MCF 10A (cell line): ENCODE results near the gene SUPT6H. TPM values are rescaled to one million over a fixed set of nuclear protein-coding genes. Genes with fewer than 3 reads are reported as not detected.
"Not testable (repeated sequence)": the region's sequence is repeated elsewhere in the genome, so short reads cannot be mapped to it uniquely, and the experiment has no call there.

Experiments
- BruUV-seq: library from RNA; stranded (reverse); fragments of 400-500 nt; replicated peaks from 2 replicates; lab custom pipeline; 2021; lab: Mats Ljungman, UMichigan
- CTCF ChIA-PET: fragments of 300-600 bp; sonication (Branson Sonifier 250); formaldehyde crosslinking; extraction: SDS; loops from one replicate; lab custom pipeline; 2021; ENCODE audit warnings: antibody characterized with exemption, inconsistent platforms; lab: Yijun Ruan, JAX
- POLR2A ChIA-PET: fragments of 300-600, 350-650 bp; sonication (Branson Sonifier 250); formaldehyde crosslinking; extraction: SDS; loops from one replicate; lab custom pipeline; 2020; ENCODE audit warnings: antibody characterized with exemption, inconsistent platforms; lab: Yijun Ruan, JAX
- DNase-seq: peaks from one replicate; pipeline ENCODE4 v3.0.0-alpha.2; 2018; ENCODE audit not compliant: unreplicated experiment
- H3K27ac Mint-ChIP-seq: one replicate; pipeline ENCODE4 v1.8.0; 2022; ENCODE audit warnings: mild to moderate bottlenecking, low read depth, mixed read lengths; ENCODE audit not compliant: unreplicated experiment
- H3K27me3 Mint-ChIP-seq: one replicate; pipeline ENCODE4 v1.8.0; 2022; ENCODE audit warnings: mixed read lengths; ENCODE audit not compliant: insufficient read depth, unreplicated experiment
- H3K36me3 Mint-ChIP-seq: one replicate; pipeline ENCODE4 v1.8.0; 2022; ENCODE audit warnings: mild to moderate bottlenecking, moderate library complexity, mixed read lengths; ENCODE audit not compliant: insufficient read depth, unreplicated experiment
- H3K4me1 Mint-ChIP-seq: one replicate; pipeline ENCODE4 v1.8.0; 2022; ENCODE audit warnings: mixed read lengths; ENCODE audit not compliant: insufficient read depth, unreplicated experiment
- H3K4me3 Mint-ChIP-seq: one replicate; pipeline ENCODE4 v1.8.0; 2022; ENCODE audit warnings: mild to moderate bottlenecking, moderate library complexity, mixed read lengths; ENCODE audit not compliant: unreplicated experiment
- H3K9me3 Mint-ChIP-seq: one replicate; pipeline ENCODE4 v1.8.0; 2022; ENCODE audit warnings: mixed read lengths; ENCODE audit not compliant: unreplicated experiment
- intact Hi-C: fragments of 100-400 bp; cut with micrococcal nuclease; formaldehyde crosslinking; loops from 2 replicates; pipeline ENCODE4 v1.14.1; 2022
- total RNA-seq: library from RNA; stranded (reverse); gene quantifications from 2 replicates; pipeline ENCODE4 v1.2.3, GENCODE V29; 2022
- TF ChIP-seq, protein P1 (sequence below): fragments of 200-600 bp; IDR thresholded peaks from one replicate; pipeline ENCODE4 v1.8.0; 2022; ENCODE audit warnings: antibody characterized with exemption, mild to moderate bottlenecking; ENCODE audit not compliant: unreplicated experiment

Gene SUPT6H
- total RNA-seq, 1 experiment from 2014 or later: 81.7 TPM

DNA sequence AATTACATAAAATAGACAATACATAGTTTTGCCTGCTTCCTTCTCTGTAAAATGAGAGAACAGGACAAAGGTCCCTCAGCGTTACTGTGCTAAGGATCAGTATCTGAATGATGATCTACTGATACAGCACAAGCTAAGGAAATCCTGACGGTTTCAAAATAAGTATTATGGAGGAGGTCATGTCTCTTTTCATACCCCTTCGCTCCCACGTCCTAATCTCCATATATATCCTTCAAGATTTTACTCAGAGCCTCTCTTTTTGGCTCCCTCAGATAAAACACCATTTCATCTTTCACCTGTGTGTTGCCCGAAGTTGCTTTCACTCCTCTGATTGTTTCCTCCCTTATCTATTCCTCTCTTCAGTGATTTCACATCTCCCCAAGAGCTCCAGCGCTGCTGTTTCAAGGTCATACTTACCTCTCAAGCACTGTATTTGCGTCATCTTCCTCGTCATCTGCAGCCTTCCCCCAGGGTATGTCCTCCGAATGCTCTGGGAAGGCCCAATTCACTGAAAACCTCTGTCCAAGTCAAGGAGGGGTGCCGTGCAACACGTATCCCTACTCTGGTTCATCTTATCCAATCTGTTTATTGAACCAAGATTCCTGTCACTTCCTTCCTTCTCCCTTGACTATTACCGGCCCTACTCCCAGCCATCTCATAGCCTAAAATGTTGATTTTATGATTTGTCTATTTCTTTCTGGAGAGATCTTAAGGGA is 15.8 kb upstream of the SUPT6H start:
- no peaks in the 10 kb centered on the region for H3K9me3 Mint-ChIP-seq
- peaks cover 51% of the 10 kb centered on the region for H3K36me3 Mint-ChIP-seq
- DNase-seq: no peak
- H3K4me3 Mint-ChIP-seq: peak overlapping the region; percentile 94
- H3K27me3 Mint-ChIP-seq: no peaks in the 10 kb centered on the region
- TF ChIP-seq, protein P1, sequence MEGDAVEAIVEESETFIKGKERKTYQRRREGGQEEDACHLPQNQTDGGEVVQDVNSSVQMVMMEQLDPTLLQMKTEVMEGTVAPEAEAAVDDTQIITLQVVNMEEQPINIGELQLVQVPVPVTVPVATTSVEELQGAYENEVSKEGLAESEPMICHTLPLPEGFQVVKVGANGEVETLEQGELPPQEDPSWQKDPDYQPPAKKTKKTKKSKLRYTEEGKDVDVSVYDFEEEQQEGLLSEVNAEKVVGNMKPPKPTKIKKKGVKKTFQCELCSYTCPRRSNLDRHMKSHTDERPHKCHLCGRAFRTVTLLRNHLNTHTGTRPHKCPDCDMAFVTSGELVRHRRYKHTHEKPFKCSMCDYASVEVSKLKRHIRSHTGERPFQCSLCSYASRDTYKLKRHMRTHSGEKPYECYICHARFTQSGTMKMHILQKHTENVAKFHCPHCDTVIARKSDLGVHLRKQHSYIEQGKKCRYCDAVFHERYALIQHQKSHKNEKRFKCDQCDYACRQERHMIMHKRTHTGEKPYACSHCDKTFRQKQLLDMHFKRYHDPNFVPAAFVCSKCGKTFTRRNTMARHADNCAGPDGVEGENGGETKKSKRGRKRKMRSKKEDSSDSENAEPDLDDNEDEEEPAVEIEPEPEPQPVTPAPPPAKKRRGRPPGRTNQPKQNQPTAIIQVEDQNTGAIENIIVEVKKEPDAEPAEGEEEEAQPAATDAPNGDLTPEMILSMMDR: no peak
- ChIA-PET POLR2A (interaction anchor here (0.6 to 12.0 kb wide), 16 partner anchors 10 to 306 kb away, joined by 3 to 208 read pairs (median 4); partner anchors contain the start of genes PIGS, RPL23A, SDF2 and SUPT6H), CTCF (interaction anchor here (0.5 to 4.3 kb wide), 11 partner anchors 10 to 80 kb away, joined by 3 to 25 read pairs (median 4); partner anchors contain the start of genes RPL23A, SDF2, SUPT6H and TLCD1)
- no TSS peak for BruUV-seq
- intact Hi-C loops: loop anchor here (2.0 kb wide), 1 partner anchor 73 kb away; the partner anchor contains the start of gene RPL23A
- H3K4me1 Mint-ChIP-seq: peaks cover 27% of the 10 kb centered on the region
- H3K27ac Mint-ChIP-seq: peak overlapping the region; percentile 86

DNA sequence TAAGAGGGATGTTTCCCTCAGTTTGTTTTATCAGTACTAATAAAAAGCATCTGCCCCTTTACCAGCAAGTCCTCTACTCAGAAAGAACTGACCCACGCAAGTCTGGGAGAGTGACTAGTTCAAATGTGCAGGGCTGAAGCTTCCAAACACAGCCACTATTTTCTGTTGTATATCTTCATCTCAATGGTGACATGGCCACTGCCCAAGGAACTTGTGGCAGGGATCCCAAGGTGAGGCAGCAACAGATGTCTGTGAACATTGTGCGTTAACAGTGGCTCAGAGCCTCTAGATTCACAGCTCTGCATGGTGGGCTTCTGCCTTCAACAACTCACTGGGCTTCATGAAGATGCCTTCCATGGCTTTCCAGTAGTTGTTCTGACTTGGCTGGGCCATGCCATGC is 13.3 kb upstream of the SUPT6H start:
- TF ChIP-seq, protein P1: no peak
- DNase-seq: no peak
- H3K4me3 Mint-ChIP-seq: no peak overlapping the region
- ChIA-PET CTCF (interaction anchor here (0.6 to 1.2 kb wide), 5 partner anchors 8 to 305 kb away, joined by 3 to 5 read pairs (median 4); no protein-coding TSS in a partner anchor), POLR2A (interaction anchor here (0.5 to 12.0 kb wide), 5 partner anchors 9 to 303 kb away, joined by 3 to 208 read pairs (median 4); partner anchors contain the start of genes PHF12, SDF2 and SUPT6H)
- no peaks in the 10 kb centered on the region for H3K9me3 Mint-ChIP-seq
- BruUV-seq: TSS peak; percentile 36
- H3K4me1 Mint-ChIP-seq: peaks cover 21% of the 10 kb centered on the region
- no peak overlapping the region for H3K27ac Mint-ChIP-seq
- H3K36me3 Mint-ChIP-seq: peaks cover 46% of the 10 kb centered on the region
- H3K27me3 Mint-ChIP-seq: no peaks in the 10 kb centered on the region
- intact Hi-C loops: no loop called here

DNA sequence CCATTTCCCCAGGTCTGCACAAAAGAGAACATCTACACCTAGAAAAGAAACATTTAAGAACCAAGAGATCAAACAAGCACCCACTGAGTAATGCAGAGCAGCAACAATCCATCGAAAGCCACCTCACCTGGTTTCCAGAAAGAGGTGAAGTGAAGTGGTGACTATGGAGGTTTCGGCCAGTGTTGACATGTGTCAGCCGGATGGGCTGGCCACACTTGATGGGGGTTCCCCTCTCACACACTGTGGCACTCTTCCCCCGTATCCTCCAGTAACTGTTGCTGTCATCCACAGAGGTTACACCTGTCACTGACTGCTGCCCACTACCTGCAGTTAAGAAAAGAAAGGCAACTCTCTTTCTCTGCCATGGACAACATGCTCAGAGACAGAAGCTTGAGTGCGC is 6.8 kb upstream of the SUPT6H start:
- H3K9me3 Mint-ChIP-seq: no peaks in the 10 kb centered on the region
- H3K27me3 Mint-ChIP-seq: no peaks in the 10 kb centered on the region
- H3K36me3 Mint-ChIP-seq: peaks cover 56% of the 10 kb centered on the region
- BruUV-seq: no TSS peak
- no peak overlapping the region for H3K4me3 Mint-ChIP-seq
- no peak overlapping the region for H3K27ac Mint-ChIP-seq
- DNase-seq: no peak
- ChIA-PET CTCF (no interaction called here), POLR2A (interaction anchor here (0.8 to 1.7 kb wide), 2 partner anchors 11 to 36 kb away, joined by 4 to 7 read pairs; partner anchors contain the start of gene BLTP2)
- peaks cover 10% of the 10 kb centered on the region for H3K4me1 Mint-ChIP-seq
- intact Hi-C loops: no loop called here
- TF ChIP-seq, protein P1: no peak

DNA sequence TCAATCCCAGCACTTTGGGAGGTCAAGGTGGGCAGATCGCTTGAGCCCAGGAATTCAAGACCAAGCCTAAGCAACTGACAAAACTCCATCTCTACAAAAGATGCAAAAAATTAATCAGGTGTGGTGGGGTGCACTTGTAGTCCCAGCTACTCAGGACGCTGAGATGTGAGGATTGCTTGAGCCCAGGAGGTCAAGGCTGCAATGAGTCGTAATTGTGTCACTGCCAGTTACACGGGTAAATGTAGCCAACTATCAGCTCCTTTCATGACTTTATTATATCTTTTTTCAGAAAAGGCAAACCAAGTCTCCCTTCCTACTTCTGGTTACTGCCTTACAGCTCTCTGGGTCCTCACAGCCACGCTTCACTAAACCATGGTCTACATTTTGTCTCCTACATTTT is 4.2 kb upstream of the SUPT6H start:
- BruUV-seq: no TSS peak
- TF ChIP-seq, protein P1: no peak
- Mint-ChIP-seq H3K27me3 (no peaks in the 10 kb centered on the region), H3K4me1 (peaks cover 15% of the 10 kb centered on the region), H3K27ac (no peak overlapping the region), H3K9me3 (no peaks in the 10 kb centered on the region), H3K36me3 (peaks cover 38% of the 10 kb centered on the region), H3K4me3 (no peak overlapping the region)
- DNase-seq: no peak
- ChIA-PET CTCF (interaction anchor here (1.6 kb wide), 1 partner anchor 9 kb away, joined by 5 read pairs; no protein-coding TSS in a partner anchor), POLR2A (interaction anchor here (0.8 to 1.6 kb wide), 4 partner anchors 9 to 24 kb away, joined by 3 to 4 read pairs (median 4); partner anchors contain the start of gene BLTP2)
- intact Hi-C loops: no loop called here

DNA sequence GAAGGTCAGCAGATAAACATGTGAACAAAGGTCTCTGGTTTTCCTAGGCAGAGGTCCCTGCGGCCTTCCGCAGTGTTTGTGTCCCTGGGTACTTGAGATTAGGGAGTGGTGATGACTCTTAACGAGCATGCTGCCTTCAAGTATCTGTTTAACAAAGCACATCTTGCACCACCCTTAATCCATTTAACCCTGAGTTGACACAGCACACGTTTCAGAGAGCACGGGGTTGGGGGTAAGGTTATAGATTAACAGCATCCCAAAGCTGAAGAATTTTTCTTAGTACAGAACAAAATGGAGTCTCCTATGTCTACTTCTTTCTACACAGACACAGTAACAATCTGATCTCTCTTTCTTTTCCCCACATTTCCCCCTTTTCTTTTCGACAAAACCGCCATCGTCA is 3.7 kb upstream of the SUPT6H start:
- intact Hi-C loops, DNase-seq, CTCF ChIA-PET, BruUV-seq, H3K27me3 Mint-ChIP-seq, H3K4me3 Mint-ChIP-seq, H3K9me3 Mint-ChIP-seq, H3K27ac Mint-ChIP-seq: not testable (repeated sequence)
- Mint-ChIP-seq H3K36me3 (peaks cover 34% of the 10 kb centered on the region), H3K4me1 (peaks cover 20% of the 10 kb centered on the region)
- POLR2A ChIA-PET: interaction anchor here (0.9 to 1.6 kb wide), 2 partner anchors 10 to 23 kb away, joined by 3 to 4 read pairs; no protein-coding TSS in a partner anchor
